T-helper 2 cell treated with Interferon-gamma antibody and Interleukin-4, amounts not matched to agents 100 ng/mL and 5 ng/mL, for 36 hours (primary cell): ENCODE results near the gene KPNA4. TPM values are rescaled to one million over a fixed set of nuclear protein-coding genes. Genes with fewer than 3 reads are reported as not detected.
"Not testable (repeated sequence)": the region's sequence is repeated elsewhere in the genome, so short reads cannot be mapped to it uniquely, and the experiment has no call there.

ENCODE experiments used
- intact Hi-C: fragments of 100-400 bp; cut with micrococcal nuclease; formaldehyde crosslinking; loops from one replicate; pipeline ENCODE4 v1.15.1; 2023
- total RNA-seq: library from RNA; stranded (reverse); gene quantifications from 2 replicates; pipeline ENCODE4 v1.2.3, GENCODE V29; 2022

KPNA4 gene
- total RNA-seq, 1 donor from 2014 or later: 52.9 TPM

- intact Hi-C loops: not testable (repeated sequence)
Observed at GRCh38 chr3:160573955-160574525, 8.7 kb upstream of the KPNA4 start.

GRCh38 chr3:160569894-160570652, 4.7 kb upstream of the KPNA4 start:
- intact Hi-C loops: loop anchor here (5.0 to 10.0 kb wide), 3 partner anchors 343 to 1925 kb away; partner anchors contain the start of genes C3orf80, GFM1 and NMD3

- intact Hi-C loops: loop anchor here (5.0 to 10.0 kb wide), 3 partner anchors 342 to 1924 kb away; partner anchors contain the start of genes C3orf80, GFM1 and NMD3
Observed at GRCh38 chr3:160568989-160569388, 3.6 kb upstream of the KPNA4 start.

GRCh38 chr3:160567774-160568173, 2.4 kb upstream of the KPNA4 start:
- intact Hi-C loops: loop anchor here (5.0 to 10.0 kb wide), 3 partner anchors 340 to 1923 kb away; partner anchors contain the start of genes C3orf80, GFM1 and NMD3

GRCh38 chr3:160566499-160566898, 1.1 kb upstream of the KPNA4 start:
- intact Hi-C loops: loop anchor here (5.0 to 10.0 kb wide), 3 partner anchors 339 to 1922 kb away; partner anchors contain the start of genes C3orf80, GFM1 and NMD3

GRCh38 chr3:160564949-160565441, 376 bp downstream of the KPNA4 start:
- intact Hi-C loops: loop anchor here (1.0 to 10.0 kb wide), 8 partner anchors 38 to 1920 kb away; partner anchors contain the start of genes C3orf80, GFM1, IFT80 and NMD3

GRCh38 chr3:160564258-160564911, 986 bp downstream of the KPNA4 start:
- intact Hi-C loops: loop anchor here (2.0 to 10.0 kb wide), 3 partner anchors 37 to 1920 kb away; partner anchors contain the start of gene GFM1

- intact Hi-C loops: loop anchor here (5.0 to 10.0 kb wide), 2 partner anchors 36 to 1918 kb away; partner anchors contain the start of gene GFM1
Observed at GRCh38 chr3:160562952-160563351, 2.4 kb downstream of the KPNA4 start.

- intact Hi-C loops: no loop called here
Observed at GRCh38 chr3:160557571-160557970, 7.8 kb downstream of the KPNA4 start.

- intact Hi-C loops: no loop called here
Observed at GRCh38 chr3:160556141-160556540, 9.2 kb downstream of the KPNA4 start.

GRCh38 chr3:160554980-160555379, 10.4 kb downstream of the KPNA4 start:
- intact Hi-C loops: no loop called here

- intact Hi-C loops: no loop called here
Observed at GRCh38 chr3:160553827-160554226, 11.5 kb downstream of the KPNA4 start.

GRCh38 chr3:160546727-160547126, 18.6 kb downstream of the KPNA4 start:
- intact Hi-C loops: no loop called here

- intact Hi-C loops: no loop called here
Observed at GRCh38 chr3:160545504-160545871, 19.9 kb downstream of the KPNA4 start.

- intact Hi-C loops: no loop called here
Observed at GRCh38 chr3:160544844-160545503, 20.4 kb downstream of the KPNA4 start.

- intact Hi-C loops: no loop called here
Observed at GRCh38 chr3:160540551-160540950, 24.8 kb downstream of the KPNA4 start.

GRCh38 chr3:160538895-160539294, 26.5 kb downstream of the KPNA4 start:
- intact Hi-C loops: no loop called here

- intact Hi-C loops: no loop called here
Observed at GRCh38 chr3:160537729-160538128, 27.6 kb downstream of the KPNA4 start.

GRCh38 chr3:160532371-160532770, 33.0 kb downstream of the KPNA4 start:
- intact Hi-C loops: no loop called here

- intact Hi-C loops: no loop called here
Observed at GRCh38 chr3:160531311-160531710, 34.1 kb downstream of the KPNA4 start.

GRCh38 chr3:160516391-160516790, 49.0 kb downstream of the KPNA4 start:
- intact Hi-C loops: not testable (repeated sequence)
